HCT116 (cell line): Measurements from ENCODE around the gene CDK1. TPM values are rescaled to one million over a fixed set of nuclear protein-coding genes. Genes with fewer than 3 reads are reported as not detected.

Source experiments
- ATAC-seq: fragments of 200-7000 bp; cut with Tn5 transposase; 2 replicates; pipeline ENCODE4 v1.9.1; 2020; ENCODE audit warnings: mild to moderate bottlenecking, moderate library complexity
- BruUV-seq: library from RNA; stranded (reverse); fragments of 400-500 nt; replicated peaks from 2 replicates; lab custom pipeline; 2021; lab: Mats Ljungman, UMichigan
- CTCF ChIA-PET: fragments of 300-600 bp; sonication (Branson Sonifier 250); formaldehyde crosslinking; loops from one replicate; lab custom pipeline; 2021; ENCODE audit warnings: antibody characterized with exemption; lab: Charles Lee
- POLR2A ChIA-PET: fragments of 300-600, 350-600 bp; sonication (Branson Sonifier 250); formaldehyde crosslinking; loops from one replicate; lab custom pipeline; 2021; ENCODE audit warnings: antibody characterized with exemption; lab: Charles Lee
- RAD21 ChIA-PET, 2 experiments: fragments of 300-600 bp; sonication (Branson Sonifier 250); formaldehyde crosslinking; loops; one replicate each; lab custom pipeline; 2023; ENCODE audit warnings: low total read pairs in 2 of 2; ENCODE audit not compliant: uncharacterized antibody in 2 of 2, unreplicated experiment in 2 of 2, low non-redundant PET in 1 of 2; lab: Charles Lee
- DNase-seq: peaks from one replicate; pipeline ENCODE4 v3.0.0-alpha.2; 2010; ENCODE audit warnings: low read depth, low spot score
- H2AFZ ChIP-seq: fragments of 200-600 bp; shearing (Covaris generic), sonication (generic); 2 replicates; pipeline ENCODE4 v1.6.1; 2017; ENCODE audit warnings: low read depth, mixed run types, mixed read lengths, antibody characterized with exemption, low read length; ENCODE audit not compliant: poor library complexity, severe bottlenecking
- H3K27ac ChIP-seq: 2 replicates; pipeline ENCODE4 v1.5.1; 2012; ENCODE audit warnings: low read depth, low read length
- H3K27me3 ChIP-seq: fragments of 200-600 bp; sonication (generic); 2 replicates; pipeline ENCODE4 v1.6.1; 2016; ENCODE audit warnings: mixed run types, low read length, mixed read lengths; ENCODE audit not compliant: insufficient read depth
- H3K36me3 ChIP-seq, 2 experiments: fragments of 200-500 bp in 1 of 2; fragments of 200-600 bp in 1 of 2; sonication (Bioruptor generic) in 1 of 2; sonication (generic) in 1 of 2; 2 replicates each; pipeline versions ENCODE4 v1.5.1 to v1.6.1; 2014 to 2016; ENCODE audit warnings: low read length in 2 of 2, inconsistent platforms in 1 of 2, mixed read lengths in 1 of 2, mixed run types in 1 of 2; ENCODE audit not compliant: insufficient read depth in 2 of 2, control insufficient read depth in 1 of 2
- H3K4me1 ChIP-seq, 2 experiments: fragments of 200-600 bp in 1 of 2; sonication (generic) in 1 of 2; 2 replicates each; pipeline versions ENCODE4 v1.5.1 to v1.6.1; 2012 to 2017; ENCODE audit warnings: low read length in 2 of 2, inconsistent platforms in 1 of 2, mild to moderate bottlenecking in 1 of 2, mixed read lengths in 1 of 2, mixed run types in 1 of 2, moderate library complexity in 1 of 2; ENCODE audit not compliant: insufficient read depth in 2 of 2, control insufficient read depth in 1 of 2
- H3K4me2 ChIP-seq: fragments of 200-600 bp; sonication (generic); 2 replicates; pipeline ENCODE4 v1.6.1; 2017; ENCODE audit warnings: mixed run types, low read length, mixed read lengths
- H3K4me3 ChIP-seq, 2 experiments: fragments of 200-600 bp in 1 of 2; sonication (generic) in 1 of 2; replicated peaks in 1 of 2; 2 replicates each; pipeline ENCODE4 v1.5.1; 2011 to 2016; ENCODE audit warnings: low read length in 2 of 2, control low read depth in 1 of 2, low read depth in 1 of 2, mild to moderate bottlenecking in 1 of 2, mixed read lengths in 1 of 2, mixed run types in 1 of 2
- H3K79me2 ChIP-seq: fragments of 200-600 bp; sonication (generic); 2 replicates; pipeline ENCODE4 v1.6.1; 2017; ENCODE audit warnings: mild to moderate bottlenecking, mixed run types, low read length, moderate library complexity, mixed read lengths; ENCODE audit not compliant: insufficient read depth
- H3K9ac ChIP-seq: fragments of 200-600 bp; sonication (generic); 2 replicates; pipeline ENCODE4 v1.6.1; 2016; ENCODE audit warnings: low read length, mixed read lengths
- H3K9me2 ChIP-seq: fragments of 200-600 bp; sonication (generic), shearing (Covaris generic); 2 replicates; pipeline ENCODE4 v1.6.1; 2017; ENCODE audit warnings: mixed run types, mild to moderate bottlenecking, moderate library complexity; ENCODE audit not compliant: insufficient read depth
- H3K9me3 ChIP-seq, 2 experiments: fragments of 200-500 bp in 1 of 2; fragments of 200-600 bp in 1 of 2; sonication (Bioruptor generic) in 1 of 2; sonication (generic) in 1 of 2; 2 replicates each; pipeline ENCODE4 v1.6.1; 2014 to 2017; ENCODE audit warnings: low read length in 2 of 2, mixed read lengths in 2 of 2, inconsistent platforms in 1 of 2, low read depth in 1 of 2, mild to moderate bottlenecking in 1 of 2, mixed run types in 1 of 2, moderate library complexity in 1 of 2; ENCODE audit not compliant: control insufficient read depth in 1 of 2, insufficient read depth in 1 of 2
- H4K20me1 ChIP-seq: fragments of 200-600 bp; sonication (generic), shearing (Covaris generic); 2 replicates; pipeline ENCODE4 v1.6.1; 2017; ENCODE audit warnings: mixed run types, mild to moderate bottlenecking, moderate library complexity; ENCODE audit not compliant: insufficient read depth
- CBX3 ChIP-seq: IDR thresholded peaks from 2 replicates; pipeline ENCODE4 v1.6.1; 2012; ENCODE audit warnings: low read depth
- CTCF ChIP-seq, 3 experiments: fragments of 200-600 bp in 1 of 3; sonication (generic) in 1 of 3; IDR thresholded peaks in 2 of 3; conservative IDR thresholded peaks in 1 of 3; 2 replicates each; pipeline ENCODE4 v1.5.1; 2012 to 2017; ENCODE audit warnings: low read depth in 2 of 3, low read length in 2 of 3, antibody characterized with exemption in 1 of 3, borderline replicate concordance in 1 of 3, control low read depth in 1 of 3, mild to moderate bottlenecking in 1 of 3, mixed read lengths in 1 of 3, mixed run types in 1 of 3, moderate library complexity in 1 of 3; ENCODE audit not compliant: insufficient read depth in 1 of 3
- EGR1 ChIP-seq: IDR thresholded peaks from 2 replicates; pipeline ENCODE4 v1.6.1; 2012; ENCODE audit warnings: low read depth
- ELF1 ChIP-seq: IDR thresholded peaks from 2 replicates; pipeline ENCODE4 v1.6.1; 2012; ENCODE audit warnings: low read depth, borderline replicate concordance
- EZH2 ChIP-seq: fragments of 200-600 bp; sonication (generic); IDR thresholded peaks from 2 replicates; pipeline ENCODE4 v1.6.1; 2017; ENCODE audit warnings: antibody characterized with exemption, mixed run types
- EZH2phosphoT487 ChIP-seq: fragments of 200-600 bp; IDR thresholded peaks from 2 replicates; pipeline ENCODE4 v1.6.1; 2018; ENCODE audit warnings: antibody characterized with exemption, borderline replicate concordance
- FOSL1 ChIP-seq: IDR thresholded peaks from 2 replicates; pipeline ENCODE4 v1.6.1; 2012; ENCODE audit warnings: low read depth
- JUND ChIP-seq: IDR thresholded peaks from 2 replicates; pipeline ENCODE4 v1.6.1; 2012
- MAX ChIP-seq: IDR thresholded peaks from 2 replicates; pipeline ENCODE4 v1.6.1; 2012
- POLR2A ChIP-seq: IDR thresholded peaks from 2 replicates; pipeline ENCODE4 v1.7.0; 2011; ENCODE audit warnings: borderline replicate concordance; ENCODE audit not compliant: insufficient read depth, insufficient read length; ENCODE audit errors: extremely low read depth
- POLR2AphosphoS5 ChIP-seq: IDR thresholded peaks from 2 replicates; pipeline ENCODE4 v1.6.1; 2011; ENCODE audit warnings: mild to moderate bottlenecking, low read depth, low read length, moderate library complexity
- RAD21 ChIP-seq: IDR thresholded peaks from 2 replicates; pipeline ENCODE4 v1.6.1; 2012; ENCODE audit warnings: low read depth, mild to moderate bottlenecking
- REST ChIP-seq: IDR thresholded peaks from 2 replicates; pipeline ENCODE4 v1.6.1; 2012; ENCODE audit warnings: low read depth
- SP1 ChIP-seq: IDR thresholded peaks from 2 replicates; pipeline ENCODE4 v1.6.1; 2012; ENCODE audit warnings: low read depth
- SRF ChIP-seq: IDR thresholded peaks from 2 replicates; pipeline ENCODE4 v1.6.1; 2012; ENCODE audit warnings: low read depth
- TCF7L2 ChIP-seq: IDR thresholded peaks from 2 replicates; pipeline ENCODE4 v1.7.0; 2011; ENCODE audit warnings: borderline replicate concordance, inconsistent platforms; ENCODE audit not compliant: insufficient read depth, insufficient read length; ENCODE audit errors: extremely low read depth
- YY1 ChIP-seq: IDR thresholded peaks from 2 replicates; pipeline ENCODE4 v1.6.1; 2011; ENCODE audit warnings: low read length, low read depth, moderate library complexity, mild to moderate bottlenecking; ENCODE audit not compliant: insufficient replicate concordance; ENCODE audit errors: extremely low read depth
- ZFX ChIP-seq: fragments of 450-650 bp; IDR thresholded peaks from 2 replicates; pipeline ENCODE4 v1.6.1; 2017
- intact Hi-C: fragments of 100-400 bp; cut with micrococcal nuclease; formaldehyde crosslinking; loops from 2 replicates; pipeline ENCODE4 v1.10.0; 2022
- total RNA-seq: library from RNA; stranded (reverse); gene quantifications from one replicate; pipeline ENCODE4 v1.2.1, GENCODE V29; 2021; ENCODE audit not compliant: unreplicated experiment

Gene CDK1
- total RNA-seq, 1 experiment from 2014 or later: 104 TPM

- H3K27ac ChIP-seq: no peak overlapping the region
- TF ChIP-seq ELF1 (no peak), ZFX (no peak), FOSL1 (no peak), REST (no peak), SP1 (no peak), POLR2AphosphoS5 (no peak), EZH2phosphoT487 (no peak), TCF7L2 (no peak), SRF (no peak), RAD21 (no peak), YY1 (no peak), JUND (no peak), CBX3 (no peak), EZH2 (no peak), CTCF (IDR thresholded peaks at IDR 0.05 in 2 of 3, conservative IDR thresholded peaks at IDR 0.05 in 1 of 3; ENCODE audit: borderline replicate concordance in 1 of 3, insufficient read depth in 1 of 3, low read depth in 2 of 3, low read length in 2 of 3) (no peak), MAX (no peak), POLR2A (no peak), EGR1 (no peak)
- TF ChIP-seq, all 23 proteins: peak for 0
- Histone ChIP-seq H3K4me1 (0 out of 4 replicates have a peak, but pooled peaks cover 0 to 8% of the 10 kb centered on the region in 2 experiments), H3K9ac (no peak overlapping the region), H3K27me3 (no peaks in the 10 kb centered on the region), H3K9me3 (no peaks in the 10 kb centered on the region), H4K20me1 (peaks cover 24% of the 10 kb centered on the region; the same call in 1 of the 2 replicates), H3K79me2 (peaks cover 72% of the 10 kb centered on the region), H2AFZ (no peak overlapping the region), H3K4me2 (no peak overlapping the region), H3K4me3 (no peak overlapping the region), H3K36me3 (peaks cover 24 to 64% of the 10 kb centered on the region in 2 experiments), H3K9me2 (no peaks in the 10 kb centered on the region)
- BruUV-seq: no TSS peak
- ChIA-PET POLR2A (no interaction called here), RAD21 (no interaction called here), CTCF (no interaction called here)
- ATAC-seq: no peak
- intact Hi-C loops: no loop called here
- DNase-seq: no peak
Measured at GRCh38 chr10:60794953-60795352, 16.7 kb downstream of the CDK1 start.
